H1 (cell line): ENCODE data around the gene RBM10. TPM values are rescaled to one million over a fixed set of nuclear protein-coding genes. Genes with fewer than 3 reads are reported as not detected.

ENCODE experiments used
- CTCF ChIA-PET: fragments of 300-600 bp; sonication (Branson Sonifier 250); formaldehyde crosslinking; loops from one replicate; lab custom pipeline; 2021; ENCODE audit not compliant: partially characterized antibody; lab: Charles Lee
- POLR2A ChIA-PET: fragments of 300-600 bp; sonication (Branson Sonifier 250); formaldehyde crosslinking; loops from one replicate; lab custom pipeline; 2021; ENCODE audit warnings: inconsistent platforms; ENCODE audit not compliant: partially characterized antibody; lab: Charles Lee
- DNase-seq, 2 experiments: peaks; one replicate each; pipeline versions ENCODE4 v3.0.0 to v3.0.0-alpha.2; 2010 to 2022; ENCODE audit warnings: low spot score in 2 of 2, low read depth in 1 of 2, mixed read lengths in 1 of 2
- FAIRE-seq: peaks from 2 replicates; lab custom pipeline; 2011; peaks lifted over from hg19 to GRCh38; lab: Jason Lieb, UNC
- H2AFZ ChIP-seq: 2 replicates; pipeline ENCODE4 v1.8.1; 2012; ENCODE audit warnings: low read length, inconsistent platforms
- H2AK5ac ChIP-seq: 2 replicates; pipeline ENCODE4 v1.6.1; 2013; ENCODE audit warnings: low read depth, low read length
- H2BK120ac ChIP-seq: replicated peaks from 2 replicates; pipeline ENCODE3; 2013; ENCODE audit warnings: low read depth, low read length, inconsistent platforms
- H2BK12ac ChIP-seq: 2 replicates; pipeline ENCODE4 v1.6.1; 2013; ENCODE audit warnings: low read depth, low read length
- H2BK15ac ChIP-seq: 2 replicates; pipeline ENCODE4 v1.6.1; 2013; ENCODE audit warnings: low read length
- H2BK20ac ChIP-seq: 2 replicates; pipeline ENCODE4 v1.6.1; 2013; ENCODE audit warnings: low read length
- H2BK5ac ChIP-seq: 2 replicates; pipeline ENCODE4 v1.6.1; 2013; ENCODE audit warnings: low read depth, low read length
- H3K14ac ChIP-seq: 2 replicates; pipeline ENCODE4 v1.6.1; 2013; ENCODE audit warnings: inconsistent platforms; ENCODE audit not compliant: insufficient read length
- H3K18ac ChIP-seq: 2 replicates; pipeline ENCODE4 v1.6.1; 2013; ENCODE audit warnings: low read length; ENCODE audit errors: extremely low read depth
- H3K23ac ChIP-seq: 2 replicates; pipeline ENCODE4 v1.6.1; 2013; ENCODE audit warnings: inconsistent platforms; ENCODE audit not compliant: insufficient read length
- H3K23me2 ChIP-seq: 2 replicates; pipeline ENCODE4 v1.6.1; 2013; ENCODE audit warnings: low read depth, low read length
- H3K27ac ChIP-seq: 2 replicates; pipeline ENCODE4 v1.6.1; 2011; ENCODE audit warnings: low read depth, low read length, inconsistent platforms
- H3K27me3 ChIP-seq, 4 experiments: replicated peaks in 1 of 4; 1 replicate in 1 of 4; 2 replicates in 3 of 4; pipeline versions ENCODE4 v1.6.1 to v1.8.1; 2011 to 2013; ENCODE audit warnings: low read length in 3 of 4, mild to moderate bottlenecking in 3 of 4, inconsistent platforms in 2 of 4, mixed read lengths in 2 of 4, moderate library complexity in 1 of 4; ENCODE audit not compliant: control insufficient read depth in 3 of 4, insufficient read depth in 3 of 4; ENCODE audit errors: extremely low read depth in 1 of 4
- H3K36me3 ChIP-seq, 4 experiments: 2 replicates each; pipeline versions ENCODE4 v1.6.1 to v1.8.1; 2011 to 2013; ENCODE audit warnings: mild to moderate bottlenecking in 4 of 4, low read length in 3 of 4, moderate library complexity in 2 of 4, control low read depth in 1 of 4, inconsistent platforms in 1 of 4; ENCODE audit not compliant: insufficient read depth in 4 of 4, control insufficient read depth in 2 of 4
- H3K4ac ChIP-seq: replicated peaks from 2 replicates; pipeline ENCODE3; 2013; ENCODE audit warnings: low read length, low read depth, mixed read lengths, inconsistent platforms; ENCODE audit not compliant: insufficient read length
- H3K4me1 ChIP-seq, 4 experiments: replicated peaks in 1 of 4; 1 replicate in 1 of 4; 2 replicates in 3 of 4; pipeline versions ENCODE4 v1.6.1 to v1.8.1; 2011 to 2013; ENCODE audit warnings: low read length in 3 of 4, inconsistent platforms in 2 of 4, mixed read lengths in 1 of 4; ENCODE audit not compliant: insufficient read depth in 4 of 4, control insufficient read depth in 3 of 4
- H3K4me2 ChIP-seq, 2 experiments: 2 replicates each; pipeline versions ENCODE4 v1.6.1 to v1.8.1; 2011 to 2013; ENCODE audit warnings: low read depth in 2 of 2, low read length in 2 of 2, control low read depth in 1 of 2, inconsistent platforms in 1 of 2, mild to moderate bottlenecking in 1 of 2; ENCODE audit not compliant: insufficient read depth in 1 of 2
- H3K4me3 ChIP-seq, 4 experiments: fragments of 200-600, 300-600 bp in 1 of 4; sonication (generic), shearing (Covaris generic), sonication (Bioruptor Twin) in 1 of 4; 2 replicates each; pipeline versions ENCODE4 v1.5.1 to v1.8.1; 2011 to 2016; ENCODE audit warnings: low read length in 4 of 4, low read depth in 3 of 4, control low read depth in 2 of 4, inconsistent platforms in 2 of 4, mild to moderate bottlenecking in 2 of 4, mixed read lengths in 1 of 4, moderate library complexity in 1 of 4; ENCODE audit not compliant: insufficient read depth in 2 of 4; ENCODE audit errors: extremely low read depth in 1 of 4
- H3K56ac ChIP-seq: replicated peaks from 2 replicates; pipeline ENCODE3; 2013; ENCODE audit warnings: low read depth, mild to moderate bottlenecking, mixed read lengths, low read length, inconsistent platforms; ENCODE audit not compliant: insufficient read length
- H3K79me1 ChIP-seq: 2 replicates; pipeline ENCODE4 v1.6.1; 2013; ENCODE audit warnings: low read depth, low read length, control low read depth
- H3K79me2 ChIP-seq, 2 experiments: 2 replicates each; pipeline versions ENCODE4 v1.6.1 to v1.8.1; 2012 to 2013; ENCODE audit warnings: low read length in 2 of 2, mild to moderate bottlenecking in 2 of 2, inconsistent platforms in 1 of 2; ENCODE audit not compliant: insufficient read depth in 2 of 2, control insufficient read depth in 1 of 2
- H3K9ac ChIP-seq, 4 experiments: replicated peaks in 1 of 4; 1 replicate in 1 of 4; 2 replicates in 3 of 4; pipeline versions ENCODE4 v1.6.1 to v1.8.1; 2011 to 2013; ENCODE audit warnings: low read depth in 3 of 4, low read length in 3 of 4, control low read depth in 2 of 4, mild to moderate bottlenecking in 2 of 4, moderate library complexity in 2 of 4, inconsistent platforms in 1 of 4; ENCODE audit errors: extremely low read depth in 1 of 4
- H3K9me3 ChIP-seq, 2 experiments: 2 replicates each; pipeline versions ENCODE4 v1.6.1 to v1.8.1; 2012 to 2013; ENCODE audit warnings: mild to moderate bottlenecking in 2 of 2, moderate library complexity in 2 of 2, control low read depth in 1 of 2, inconsistent platforms in 1 of 2, low read depth in 1 of 2, low read length in 1 of 2, mixed read lengths in 1 of 2; ENCODE audit not compliant: insufficient read depth in 2 of 2
- H4K20me1 ChIP-seq, 2 experiments: replicated peaks in 1 of 2; 2 replicates each; pipeline versions ENCODE3 to v1.8.1; 2011 to 2013; ENCODE audit warnings: inconsistent platforms in 2 of 2, low read length in 2 of 2, mild to moderate bottlenecking in 1 of 2; ENCODE audit not compliant: insufficient read depth in 2 of 2, control insufficient read depth in 1 of 2
- H4K5ac ChIP-seq: 2 replicates; pipeline ENCODE4 v1.6.1; 2013; ENCODE audit warnings: low read length, low read depth, mixed read lengths, inconsistent platforms; ENCODE audit not compliant: insufficient read length
- H4K8ac ChIP-seq: 2 replicates; pipeline ENCODE4 v1.8.0; 2013; ENCODE audit warnings: mild to moderate bottlenecking, moderate library complexity, low read length, inconsistent platforms; ENCODE audit not compliant: insufficient read depth; ENCODE audit errors: extremely low read depth
- H4K91ac ChIP-seq: replicated peaks from 2 replicates; pipeline ENCODE3; 2013; ENCODE audit warnings: low read length, mixed read lengths, inconsistent platforms; ENCODE audit not compliant: insufficient read length
- ASH2L ChIP-seq: fragments of 200-600, 300-600 bp; sonication (generic); IDR thresholded peaks from one replicate; pipeline ENCODE4 v1.7.1; 2017; ENCODE audit warnings: low read length
- BCL11A ChIP-seq, 2 experiments: IDR thresholded peaks; one replicate each; pipeline ENCODE4 v1.6.1; 2011; ENCODE audit warnings: low read depth in 2 of 2, low read length in 2 of 2, mild to moderate bottlenecking in 2 of 2
- JUND ChIP-seq: IDR thresholded peaks from 2 replicates; pipeline ENCODE4 v1.6.1; 2011; ENCODE audit warnings: mild to moderate bottlenecking, improper control_type of control experiment, low read length
- NRF1 ChIP-seq: IDR thresholded peaks from 2 replicates; pipeline ENCODE4 v1.6.1; 2011; ENCODE audit warnings: mild to moderate bottlenecking, low read depth, low read length, improper control_type of control experiment
- RAD21 ChIP-seq, 2 experiments: IDR thresholded peaks in 1 of 2; conservative IDR thresholded peaks in 1 of 2; 2 replicates each; pipeline ENCODE4 v1.6.1; 2011; ENCODE audit warnings: low read depth in 2 of 2, low read length in 2 of 2, improper control_type of control experiment in 1 of 2, inconsistent platforms in 1 of 2, mild to moderate bottlenecking in 1 of 2, moderate library complexity in 1 of 2
- RFX5 ChIP-seq: IDR thresholded peaks from 2 replicates; pipeline ENCODE4 v1.6.1; 2011; ENCODE audit warnings: low read depth, low read length, improper control_type of control experiment, borderline replicate concordance
- SIRT6 ChIP-seq: IDR thresholded peaks from one replicate; pipeline ENCODE4 v1.7.1; 2012; ENCODE audit warnings: low read length, inconsistent platforms
- SIX5 ChIP-seq: IDR thresholded peaks from 2 replicates; pipeline ENCODE4 v1.6.1; 2011; ENCODE audit warnings: mild to moderate bottlenecking, low read depth, low read length
- SP2 ChIP-seq: IDR thresholded peaks from 2 replicates; pipeline ENCODE4 v1.6.1; 2012; ENCODE audit warnings: mild to moderate bottlenecking, low read length, inconsistent platforms
- SUZ12 ChIP-seq: fragments of 200-600 bp; sonication (generic); IDR thresholded peaks from 2 replicates; pipeline ENCODE4 v1.6.1; 2012; ENCODE audit warnings: mild to moderate bottlenecking, inconsistent platforms, low read length, moderate library complexity, mixed read lengths
- TEAD4 ChIP-seq: IDR thresholded peaks from 2 replicates; pipeline ENCODE4 v1.6.1; 2012; ENCODE audit warnings: low read depth, low read length, inconsistent platforms, mixed read lengths
- WGBS, 2 experiments: shearing (Covaris generic) in 1 of 2; methylation state at CpG; one replicate each; pipeline versions ENCODE4 v1.1.6 to v1.1.7; 2013 to 2015; ENCODE audit warnings: low lambda C conversion rate in 2 of 2, mixed read lengths in 2 of 2, inconsistent platforms in 1 of 2, low coverage in 1 of 2, missing lambda C conversion rate in 1 of 2; ENCODE audit not compliant: insufficient replicate concordance in 2 of 2, insufficient coverage in 1 of 2, insufficient read length in 1 of 2; ENCODE audit errors: extremely low coverage in 1 of 2, missing lambda C conversion rate in 1 of 2; 5-methylcytosine and 5-hydroxymethylcytosine counted together
- polyA plus RNA-seq, 7 experiments: library from polyadenylated mRNA; depleted of rRNA in 3 of 7; stranded (reverse) in 5 of 7; unstranded in 2 of 7; fragments of >200 nt in 5 of 7; fragments of 200-250 nt in 2 of 7; gene quantifications; 1 replicate in 5 of 7; 2 replicates in 1 of 7; 4 replicates in 1 of 7; pipeline versions ENCODE4 v1.2.1 to v1.2.3, GENCODE V29; 2011 to 2013; ENCODE audit warnings: missing spikeins in 2 of 7, mixed read lengths in 2 of 7
- total RNA-seq: library from RNA; stranded (reverse); fragmentation: NEBNext Ultra II Directional; extraction: Animal tissue kit (Norgen Biotek cat#: 25700); gene quantifications from 2 replicates; pipeline ENCODE4 v1.2.1, GENCODE V29; 2021

RBM10 gene
- total and polyA plus RNA-seq, 2 of the 8 experiments (the other 6 are each of a cell fraction or from before 2014, with no cell fraction given) = 35.7 to 64.0 TPM

DNA sequence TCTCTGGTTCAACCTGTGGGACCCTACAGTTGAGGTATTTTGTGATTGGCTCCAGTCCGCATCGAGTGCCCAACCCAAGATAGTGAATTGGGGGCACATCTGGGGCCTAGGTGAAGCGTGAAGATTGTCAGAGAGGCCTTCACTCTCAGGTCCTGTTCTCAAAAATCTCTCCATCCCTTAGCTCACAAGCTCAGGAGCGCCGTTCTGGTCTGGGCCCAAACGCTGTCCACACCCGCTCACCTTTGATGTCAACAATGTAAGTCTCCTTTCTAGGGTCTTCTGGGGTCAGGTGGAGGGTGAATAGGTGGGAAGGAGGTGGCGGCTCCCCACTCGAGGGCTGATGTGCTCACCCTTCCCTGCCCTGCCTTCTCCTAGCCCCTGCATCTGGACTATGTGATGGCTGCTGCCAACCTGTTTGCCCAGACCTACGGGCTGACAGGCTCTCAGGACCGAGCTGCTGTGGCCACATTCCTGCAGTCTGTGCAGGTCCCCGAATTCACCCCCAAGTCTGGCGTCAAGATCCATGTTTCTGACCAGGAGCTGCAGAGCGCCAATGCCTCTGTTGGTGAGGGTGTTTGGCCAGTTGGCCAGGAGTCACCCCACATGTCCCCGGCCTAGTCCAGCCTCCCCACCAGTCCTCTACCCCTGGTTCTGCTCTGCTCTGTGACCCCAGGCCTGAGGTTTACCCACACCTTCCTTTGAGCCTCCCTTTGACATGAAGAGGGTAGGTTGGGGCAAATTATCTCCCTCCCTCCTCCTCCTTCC, 65.8 kb downstream of the RBM10 start:
- Histone ChIP-seq H3K79me1 (no peaks in the 10 kb centered on the region; the same call in 1 of the 2 replicates), H3K56ac (no peak overlapping the region), H2BK120ac (no peak overlapping the region), H3K4me3 (no peak overlapping the region), H3K27ac (no peak overlapping the region), H2AFZ (no peak overlapping the region), H2BK20ac (no peak overlapping the region), H3K9ac (no peak overlapping the region), H3K27me3 (no peaks in the 10 kb centered on the region), H3K18ac (no peak overlapping the region), H3K79me2 (no peaks in the 10 kb centered on the region), H3K4me2 (no peak overlapping the region), H2BK5ac (no peak overlapping the region), H3K9me3 (no peaks in the 10 kb centered on the region), H4K91ac (no peak overlapping the region), H2BK12ac (no peak overlapping the region), H3K14ac (no peak overlapping the region), H4K8ac (no peak overlapping the region), H3K23me2 (no peaks in the 10 kb centered on the region), H3K4me1 (no peaks in the 10 kb centered on the region), H3K23ac (no peak overlapping the region), H3K36me3 (peaks cover 40 to 92% (median 76%) of the 10 kb centered on the region in 4 experiments), H4K5ac (no peak overlapping the region), H2BK15ac (no peak overlapping the region), H4K20me1 (peaks cover 0 to 17% of the 10 kb centered on the region in 2 experiments), H2AK5ac (no peak overlapping the region), H3K4ac (no peak overlapping the region)
- DNase-seq = no peak
- ChIA-PET POLR2A (interaction anchor here (1.8 to 3.4 kb wide), 3 partner anchors 9 to 17 kb away, joined by 6 to 20 read pairs (median 8); no protein-coding TSS in a partner anchor), CTCF (interaction anchor here (0.9 kb wide), 1 partner anchor 34 kb away, joined by 3 read pairs; no protein-coding TSS in a partner anchor)
- FAIRE-seq = no peak
- 87% methylated on average over 6 of the region's 15 CpGs; no CpG with 5 or more reads in 1 of the 2 experiments for WGBS, 2 experiments
- TF ChIP-seq TEAD4 (no peak), SP2 (no peak), JUND (no peak), ASH2L (no peak), SIX5 (no peak), NRF1 (no peak), RFX5 (no peak), BCL11A (IDR thresholded peaks at IDR 0.05; ENCODE audit: low read depth in 2 of 2, low read length in 2 of 2) (no peak), SUZ12 (no peak), SIRT6 (no peak), RAD21 (IDR thresholded peaks at IDR 0.05 in 1 of 2, conservative IDR thresholded peaks at IDR 0.05 in 1 of 2; ENCODE audit: low read depth in 2 of 2, low read length in 2 of 2) (no peak)
